GM18907 (cell line): ENCODE measurements around the gene TM9SF3.
"Not testable (repeated sequence)": the region's sequence is repeated elsewhere in the genome, so short reads cannot be mapped to it uniquely, and the experiment has no call there.

Experiments
- ATAC-seq: cut with Tn5 transposase; IDR thresholded peaks from one replicate; pipeline ENCODE4 v1.9.1; 2021; ENCODE audit warnings: mild to moderate bottlenecking, moderate library complexity; ENCODE audit not compliant: unreplicated experiment

The TM9SF3 gene

GRCh38 chr10:96570983-96571964 is 15.5 kb downstream of the TM9SF3 start:
- no peak for ATAC-seq

DNA sequence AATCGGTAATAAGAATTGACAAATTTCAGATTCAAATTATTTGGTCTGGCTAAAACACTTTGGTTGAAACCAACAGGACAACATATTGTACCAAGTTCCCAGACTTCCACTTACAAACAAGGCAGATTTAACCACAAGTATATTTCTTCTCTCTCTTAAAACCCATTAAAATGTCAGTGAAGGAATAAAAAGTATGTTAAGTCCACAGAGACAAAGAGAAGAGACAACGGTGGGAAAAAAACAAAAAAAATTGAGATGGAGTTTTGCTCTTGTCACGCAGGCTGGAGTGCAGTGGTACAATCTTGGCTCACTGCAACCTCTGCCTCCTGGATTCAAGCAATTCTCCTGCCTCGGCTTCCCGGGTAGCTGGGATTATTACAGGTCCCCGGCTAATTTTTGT is 16.3 kb downstream of the TM9SF3 start:
- ATAC-seq = no peak

GRCh38 chr10:96568402-96568801 is 18.4 kb downstream of the TM9SF3 start:
- ATAC-seq = no peak

- no peak for ATAC-seq
Observed at GRCh38 chr10:96565774-96566173, 21.0 kb downstream of the TM9SF3 start.

DNA sequence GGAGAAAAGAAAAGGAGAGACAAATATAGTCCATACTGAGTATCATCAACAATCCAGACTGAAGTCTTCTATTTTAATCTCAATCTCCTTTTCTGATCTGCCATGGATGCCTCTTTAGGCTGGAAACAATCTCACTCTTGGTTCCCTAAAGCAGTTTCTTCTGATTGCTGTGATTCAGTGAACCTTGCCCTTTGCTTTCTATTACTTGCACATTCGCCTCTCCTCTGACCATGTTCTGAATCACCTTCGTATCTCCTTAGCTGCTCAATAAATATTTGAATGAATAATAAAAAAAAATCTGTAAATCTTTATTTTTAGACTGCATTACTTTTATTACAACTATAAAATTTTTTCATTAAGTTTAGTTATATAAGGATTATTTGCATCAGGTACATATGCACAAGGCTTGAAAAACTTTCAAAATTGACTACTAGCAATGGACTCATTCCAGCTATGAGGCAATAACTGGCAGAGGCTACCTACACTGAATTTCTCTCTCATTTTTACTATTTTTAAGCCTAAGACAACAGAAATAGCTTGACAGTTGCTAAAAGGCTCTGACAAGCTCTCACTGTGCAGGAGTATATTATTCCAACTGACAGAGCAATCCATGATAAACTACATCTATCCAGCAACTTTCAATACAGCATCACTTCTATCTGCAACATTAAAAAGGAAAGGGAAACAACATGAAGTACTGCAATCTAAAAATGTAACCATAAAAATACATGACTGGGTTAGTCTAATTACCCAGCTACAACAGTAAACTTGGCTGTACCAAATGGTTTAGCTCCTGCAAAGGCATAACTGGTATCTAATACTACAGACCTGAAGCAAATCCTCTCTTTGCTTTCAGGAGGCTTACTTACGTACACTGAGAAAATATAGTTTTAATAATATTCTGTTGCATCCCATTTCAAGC is 25.6 kb downstream of the TM9SF3 start:
- ATAC-seq = no peak

GRCh38 chr10:96560489-96560888 is 26.3 kb downstream of the TM9SF3 start:
- ATAC-seq = no peak

DNA sequence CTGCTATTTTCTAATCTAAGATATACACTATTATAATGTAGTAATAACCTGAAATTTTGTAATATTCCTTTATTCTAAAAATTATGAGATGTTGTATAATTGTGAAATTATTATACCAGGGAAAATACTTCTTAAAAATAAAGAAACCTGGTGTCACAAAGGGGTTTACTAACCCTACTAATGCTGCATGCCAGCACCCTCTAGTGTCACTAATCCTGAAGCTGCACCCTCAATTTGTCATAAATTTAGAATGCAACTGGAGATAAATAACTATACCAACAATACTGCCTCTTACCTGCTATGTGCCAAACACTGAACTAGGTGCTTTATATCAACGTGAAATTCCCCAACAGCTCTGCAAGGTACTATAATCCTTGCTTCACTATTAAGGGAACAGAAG is 30.8 kb downstream of the TM9SF3 start:
- ATAC-seq = no peak

GRCh38 chr10:96555330-96555729 is 31.5 kb downstream of the TM9SF3 start:
- no peak for ATAC-seq

DNA sequence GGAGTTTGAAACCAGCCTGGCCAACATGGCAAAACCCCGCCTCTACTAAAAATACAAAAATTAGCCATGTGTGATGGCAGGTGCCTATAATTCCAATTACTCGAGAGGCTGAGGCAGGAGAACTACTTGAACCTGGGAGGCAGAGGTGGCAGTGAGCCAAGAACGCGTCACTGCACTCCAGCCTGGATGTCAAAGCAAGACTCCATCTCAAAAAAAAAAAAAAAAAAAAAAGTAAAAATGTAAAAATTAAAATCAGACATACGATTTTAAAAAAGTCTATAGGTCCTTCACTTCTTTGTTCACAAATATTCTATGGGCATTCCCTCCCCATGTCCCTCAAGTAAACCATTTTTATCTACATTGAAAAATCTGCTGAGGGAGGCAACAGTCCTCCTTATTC is 38.2 kb downstream of the TM9SF3 start:
- no peak for ATAC-seq

DNA sequence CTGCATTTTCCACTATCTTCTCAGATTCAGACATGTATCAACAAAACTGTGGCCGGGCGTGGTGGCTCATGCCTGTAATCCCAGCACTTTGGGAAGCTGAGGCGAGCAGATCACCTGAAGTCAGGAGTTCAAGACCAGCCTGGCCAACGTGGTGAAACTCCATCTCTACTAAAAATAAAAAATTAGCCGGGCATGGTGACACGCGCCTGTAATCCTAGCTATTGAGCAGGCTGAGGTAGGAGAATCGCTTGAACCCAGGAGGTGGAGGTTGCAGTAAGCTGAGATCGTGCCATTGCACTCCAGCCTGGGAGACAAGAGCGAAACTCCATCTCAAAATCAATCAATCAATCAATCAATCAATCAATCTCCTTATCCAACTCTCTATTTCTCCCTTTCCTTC is 41.3 kb downstream of the TM9SF3 start:
- ATAC-seq = not testable (repeated sequence)

DNA sequence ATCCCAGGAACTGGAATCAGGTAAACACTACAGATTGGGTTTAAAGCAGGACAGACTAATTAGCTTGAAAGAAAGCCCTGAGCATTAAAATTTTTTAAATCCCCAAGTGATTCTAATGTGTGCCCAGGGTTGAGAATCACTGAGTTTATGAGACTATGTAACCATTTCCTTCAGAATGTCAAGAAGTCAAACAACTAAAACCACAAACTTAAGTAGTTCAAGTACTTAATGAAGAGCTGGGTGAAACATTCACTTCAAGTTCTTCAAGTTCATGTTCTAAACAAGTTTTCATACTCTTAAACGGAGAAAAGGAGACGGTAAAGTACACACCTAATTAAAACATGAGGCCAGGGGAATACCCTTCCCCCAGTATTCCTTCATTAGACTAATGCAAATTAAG is 44.9 kb downstream of the TM9SF3 start:
- no peak for ATAC-seq

GRCh38 chr10:96540240-96540639 is 46.6 kb downstream of the TM9SF3 start:
- no peak for ATAC-seq

- ATAC-seq = no peak
Observed at GRCh38 chr10:96538683-96539082, 48.1 kb downstream of the TM9SF3 start.

- no peak for ATAC-seq
Observed at GRCh38 chr10:96536129-96536528, 50.7 kb downstream of the TM9SF3 start.

DNA sequence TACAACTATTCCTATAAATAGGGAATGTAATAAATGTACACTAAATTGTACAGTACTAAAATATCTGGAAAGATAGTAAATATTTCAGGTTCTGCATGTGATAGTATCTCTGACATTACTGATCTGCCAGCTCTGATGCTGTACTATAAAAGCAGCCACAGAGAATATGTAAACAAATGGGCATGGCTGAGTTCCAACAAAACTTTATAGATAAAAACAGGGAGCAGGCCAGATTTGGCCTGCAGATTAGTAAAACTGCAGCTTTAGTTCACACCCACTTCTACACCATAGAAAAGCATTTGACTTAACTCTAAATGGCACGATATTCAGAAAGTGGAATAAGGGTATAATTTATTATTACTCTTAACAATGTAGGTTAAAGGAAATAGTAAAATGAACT is 54.3 kb downstream of the TM9SF3 start:
- ATAC-seq = no peak

GRCh38 chr10:96529634-96530279 is 57.1 kb downstream of the TM9SF3 start:
- ATAC-seq = no peak

DNA sequence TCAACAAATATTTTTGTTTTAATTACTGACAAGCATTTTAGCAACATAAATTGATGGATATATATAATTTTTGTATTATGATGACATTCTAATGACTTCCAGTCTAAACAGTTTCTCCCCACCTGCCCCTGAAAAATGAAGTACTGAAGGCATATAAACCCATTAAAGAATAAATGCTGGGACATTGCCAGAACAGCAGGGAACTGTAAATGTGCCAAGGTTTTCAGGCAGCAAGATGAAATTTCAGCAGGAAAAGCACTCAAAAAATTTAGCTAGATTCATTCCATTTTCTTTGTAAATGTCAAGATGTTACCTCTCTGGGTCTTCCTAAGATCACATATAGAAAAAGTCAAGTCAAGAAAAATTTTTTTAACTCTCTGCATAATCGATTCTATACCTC is 62.1 kb downstream of the TM9SF3 start:
- no peak for ATAC-seq

- ATAC-seq = no peak
Observed at GRCh38 chr10:96517284-96517683, 69.5 kb downstream of the TM9SF3 start.

- ATAC-seq = no peak
Observed at GRCh38 chr10:96516337-96516736, 70.5 kb downstream of the TM9SF3 start.

GRCh38 chr10:96513698-96514561 is 72.9 kb downstream of the TM9SF3 start, which contains the start of gene TLL2:
TSS of gene TLL2 (minus strand) at chr10:96513926. CDS start at chr10:96513685, 241 bp downstream.
- peak; percentile 74 for ATAC-seq
